ENCODE data around the gene NR2F6. TPM values are rescaled to one million over a fixed set of nuclear protein-coding genes. Genes with fewer than 3 reads are reported as not detected.

The NR2F6 gene
- total and polyA plus RNA-seq, 2 experiments from 2014 or later, result 64.0 to 209 TPM

DNA sequence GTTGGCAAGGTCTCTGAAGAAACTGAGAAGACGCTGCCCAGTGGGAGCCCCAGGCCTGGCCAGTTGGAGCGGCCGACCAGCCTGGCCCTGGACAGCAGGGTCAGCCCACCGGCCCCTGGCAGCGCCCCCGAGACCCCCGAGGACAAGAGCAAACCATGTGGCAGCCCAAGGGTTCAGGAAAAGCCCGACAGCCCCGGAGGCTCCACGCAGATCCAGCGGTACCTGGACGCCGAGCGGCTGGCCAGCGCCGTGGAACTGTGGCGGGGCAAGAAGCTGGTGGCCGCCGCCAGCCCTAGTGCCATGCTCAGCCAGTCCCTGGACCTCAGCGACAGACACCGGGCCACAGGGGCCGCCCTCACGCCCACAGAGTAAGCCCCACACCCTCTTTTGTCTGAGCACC is 50.6 kb downstream of the NR2F6 start:
- no peaks in the 10 kb centered on the region for H3K4me1 Mint-ChIP-seq
- H3K36me3 Mint-ChIP-seq (ENCODE audit: low read depth), result peaks cover 48% of the 10 kb centered on the region
- Histone ChIP-seq H3K4me1 (ENCODE audit: insufficient read depth) (no peaks in the 10 kb centered on the region), H3K4me3 (no peak overlapping the region), H3K27me3 (ENCODE audit: insufficient read depth) (no peaks in the 10 kb centered on the region), H3K4me2 (no peak overlapping the region), H2AFZ (no peak overlapping the region), H3K36me3 (ENCODE audit: insufficient read depth) (peaks cover 11% of the 10 kb centered on the region), H3K9me2 (ENCODE audit: insufficient read depth) (no peaks in the 10 kb centered on the region), H4K20me1 (replicated peaks; ENCODE audit: insufficient read depth) (0 out of 2 replicates have a peak, but pooled peaks cover 2% of the 10 kb centered on the region), H3F3A (replicated peaks; ENCODE audit: low read depth) (no peaks in the 10 kb centered on the region), H3K27ac (ENCODE audit: low read depth) (no peak overlapping the region), H3K79me2 (replicated peaks; ENCODE audit: insufficient read depth) (no peaks in the 10 kb centered on the region)
- no peaks in the 10 kb centered on the region; the same call in 2 of the 3 replicates for H3K9me3 Mint-ChIP-seq
- no peaks in the 10 kb centered on the region for H3K27me3 Mint-ChIP-seq (ENCODE audit: insufficient read depth, low read depth, poor library complexity)
- no peak for TF ChIP-seq POLR2AphosphoS5 (IDR thresholded peaks at IDR 0.05; ENCODE audit: low read depth)
- TF ChIP-seq, protein P1, sequence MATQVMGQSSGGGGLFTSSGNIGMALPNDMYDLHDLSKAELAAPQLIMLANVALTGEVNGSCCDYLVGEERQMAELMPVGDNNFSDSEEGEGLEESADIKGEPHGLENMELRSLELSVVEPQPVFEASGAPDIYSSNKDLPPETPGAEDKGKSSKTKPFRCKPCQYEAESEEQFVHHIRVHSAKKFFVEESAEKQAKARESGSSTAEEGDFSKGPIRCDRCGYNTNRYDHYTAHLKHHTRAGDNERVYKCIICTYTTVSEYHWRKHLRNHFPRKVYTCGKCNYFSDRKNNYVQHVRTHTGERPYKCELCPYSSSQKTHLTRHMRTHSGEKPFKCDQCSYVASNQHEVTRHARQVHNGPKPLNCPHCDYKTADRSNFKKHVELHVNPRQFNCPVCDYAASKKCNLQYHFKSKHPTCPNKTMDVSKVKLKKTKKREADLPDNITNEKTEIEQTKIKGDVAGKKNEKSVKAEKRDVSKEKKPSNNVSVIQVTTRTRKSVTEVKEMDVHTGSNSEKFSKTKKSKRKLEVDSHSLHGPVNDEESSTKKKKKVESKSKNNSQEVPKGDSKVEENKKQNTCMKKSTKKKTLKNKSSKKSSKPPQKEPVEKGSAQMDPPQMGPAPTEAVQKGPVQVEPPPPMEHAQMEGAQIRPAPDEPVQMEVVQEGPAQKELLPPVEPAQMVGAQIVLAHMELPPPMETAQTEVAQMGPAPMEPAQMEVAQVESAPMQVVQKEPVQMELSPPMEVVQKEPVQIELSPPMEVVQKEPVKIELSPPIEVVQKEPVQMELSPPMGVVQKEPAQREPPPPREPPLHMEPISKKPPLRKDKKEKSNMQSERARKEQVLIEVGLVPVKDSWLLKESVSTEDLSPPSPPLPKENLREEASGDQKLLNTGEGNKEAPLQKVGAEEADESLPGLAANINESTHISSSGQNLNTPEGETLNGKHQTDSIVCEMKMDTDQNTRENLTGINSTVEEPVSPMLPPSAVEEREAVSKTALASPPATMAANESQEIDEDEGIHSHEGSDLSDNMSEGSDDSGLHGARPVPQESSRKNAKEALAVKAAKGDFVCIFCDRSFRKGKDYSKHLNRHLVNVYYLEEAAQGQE (IDR thresholded peaks at IDR 0.05; ENCODE audit: unreplicated experiment), result no peak
- TF ChIP-seq NANOG (IDR thresholded peaks at IDR 0.05; ENCODE audit: borderline replicate concordance), result no peak
- no peak for TF ChIP-seq ZNF331 (CRISPR knock-in tag; IDR thresholded peaks at IDR 0.05; ENCODE audit: low read depth)
- no peak for TF ChIP-seq EZH2phosphoT487 (IDR thresholded peaks at IDR 0.05; ENCODE audit: unreplicated experiment)
- no peak for TF ChIP-seq ETS1 (IDR thresholded peaks at IDR 0.05)
- DNase-seq (ENCODE audit: low spot score) (no peak), ATAC-seq (no peak)
- no peak overlapping the region for H3K27ac Mint-ChIP-seq
- no peak overlapping the region for H3K4me3 Mint-ChIP-seq

DNA sequence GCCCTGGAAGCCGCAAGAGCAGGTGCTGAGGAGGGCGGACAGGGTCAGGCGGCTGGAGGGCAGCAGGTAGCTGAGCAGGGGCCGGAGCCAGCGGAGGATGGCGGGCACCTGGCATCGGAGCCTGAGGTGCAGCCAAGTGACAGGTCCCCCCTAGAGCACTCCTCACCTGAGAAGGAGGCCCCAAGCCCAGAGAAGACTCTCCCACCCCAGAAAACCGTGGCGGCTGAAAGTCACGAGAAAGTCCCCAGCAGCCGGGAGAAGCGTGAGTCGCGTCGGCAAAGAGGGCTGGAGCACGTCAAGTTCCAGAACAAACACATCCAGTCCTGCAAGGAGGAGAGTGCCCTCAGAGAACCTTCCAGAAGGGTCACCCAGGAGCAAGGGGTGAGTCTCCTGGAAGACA is 51.1 kb downstream of the NR2F6 start:
- peaks cover 9% of the 10 kb centered on the region for H3K36me3 ChIP-seq (ENCODE audit: insufficient read depth)
- no peak overlapping the region for H3K4me2 ChIP-seq
- H3K79me2 ChIP-seq (replicated peaks; ENCODE audit: insufficient read depth), result no peaks in the 10 kb centered on the region
- no peak overlapping the region for H2AFZ ChIP-seq
- Mint-ChIP-seq H3K4me1 (no peaks in the 10 kb centered on the region), H3K27ac (no peak overlapping the region), H3K27me3 (ENCODE audit: insufficient read depth, low read depth, poor library complexity) (no peaks in the 10 kb centered on the region), H3K9me3 (no peaks in the 10 kb centered on the region; the same call in 2 of the 3 replicates), H3K36me3 (ENCODE audit: low read depth) (peaks cover 45% of the 10 kb centered on the region), H3K4me3 (no peak overlapping the region)
- no peak overlapping the region for H3K27ac ChIP-seq (ENCODE audit: low read depth)
- no peak for DNase-seq (ENCODE audit: low spot score)
- H4K20me1 ChIP-seq (replicated peaks; ENCODE audit: insufficient read depth), result no peaks in the 10 kb centered on the region
- H3K9me2 ChIP-seq (ENCODE audit: insufficient read depth), result no peaks in the 10 kb centered on the region
- H3K4me1 ChIP-seq (ENCODE audit: insufficient read depth), result no peaks in the 10 kb centered on the region
- no peaks in the 10 kb centered on the region for H3K27me3 ChIP-seq (ENCODE audit: insufficient read depth)
- H3F3A ChIP-seq (replicated peaks; ENCODE audit: low read depth), result no peaks in the 10 kb centered on the region
- ATAC-seq, result no peak
- TF ChIP-seq, protein P1 (IDR thresholded peaks at IDR 0.05; ENCODE audit: unreplicated experiment), result no peak
- TF ChIP-seq STAT1 (IDR thresholded peaks at IDR 0.05; ENCODE audit: unreplicated experiment), result no peak
- TF ChIP-seq POLR2AphosphoS5 (IDR thresholded peaks at IDR 0.05; ENCODE audit: low read depth), result no peak
- TF ChIP-seq ZNF331 (CRISPR knock-in tag; IDR thresholded peaks at IDR 0.05; ENCODE audit: low read depth), result no peak
- no peak for TF ChIP-seq ZNF114 (CRISPR knock-in tag; IDR thresholded peaks at IDR 0.05)
- TF ChIP-seq NANOG (IDR thresholded peaks at IDR 0.05; ENCODE audit: borderline replicate concordance), result no peak
- no peak for TF ChIP-seq EZH2phosphoT487 (IDR thresholded peaks at IDR 0.05; ENCODE audit: unreplicated experiment)
- no peak overlapping the region for H3K4me3 ChIP-seq

Data from GM23338 (cell line).